A673 (cell line): ENCODE measurements around the gene CLSTN3. TPM values are rescaled to one million over a fixed set of nuclear protein-coding genes. Genes with fewer than 3 reads are reported as not detected.

ENCODE experiments used
- BruUV-seq: library from RNA; stranded (reverse); fragments of 400-500 nt; replicated peaks from 2 replicates; lab custom pipeline; 2021; lab: Mats Ljungman, UMichigan
- CTCF ChIA-PET: fragments of 300-600 bp; sonication (Branson Sonifier 250); formaldehyde crosslinking; loops from one replicate; lab custom pipeline; 2022; ENCODE audit warnings: antibody characterized with exemption; lab: Charles Lee
- POLR2A ChIA-PET: fragments of 300-600 bp; sonication (Branson Sonifier 250); formaldehyde crosslinking; loops from one replicate; lab custom pipeline; 2022; ENCODE audit warnings: antibody characterized with exemption; ENCODE audit not compliant: low non-redundant PET; lab: Charles Lee
- DNase-seq: peaks from one replicate; pipeline ENCODE4 v3.0.0-alpha.2; 2015; ENCODE audit warnings: low spot score
- H3K27ac ChIP-seq: fragments of 200-600 bp; sonication (generic); 2 replicates; pipeline ENCODE4 v1.5.1; 2016; ENCODE audit warnings: mixed run types, low read depth, mild to moderate bottlenecking, mixed read lengths, antibody characterized with exemption, low read length; ENCODE audit not compliant: poor library complexity, severe bottlenecking
- H3K27me3 ChIP-seq: fragments of 200-600 bp; sonication (generic); replicated peaks from 2 replicates; pipeline ENCODE4 v1.6.1; 2017; ENCODE audit warnings: mixed run types, low read depth, mild to moderate bottlenecking, mixed read lengths, antibody characterized with exemption, low read length; ENCODE audit not compliant: insufficient read depth, poor library complexity
- H3K36me3 ChIP-seq: fragments of 200-600 bp; sonication (generic); 2 replicates; pipeline ENCODE4 v1.6.1; 2016; ENCODE audit warnings: mixed run types, mild to moderate bottlenecking, mixed read lengths, antibody characterized with exemption, low read length; ENCODE audit not compliant: insufficient read depth, poor library complexity, severe bottlenecking
- H3K4me1 ChIP-seq: fragments of 200-600 bp; sonication (generic); 2 replicates; pipeline ENCODE4 v1.6.1; 2017; ENCODE audit warnings: mixed run types, mild to moderate bottlenecking, mixed read lengths, antibody characterized with exemption, low read length; ENCODE audit not compliant: insufficient read depth, poor library complexity, severe bottlenecking
- H3K4me3 ChIP-seq: fragments of 200-600 bp; sonication (generic); 2 replicates; pipeline ENCODE4 v1.5.1; 2016; ENCODE audit warnings: low read depth, mixed run types, mild to moderate bottlenecking, mixed read lengths, low read length; ENCODE audit not compliant: poor library complexity, severe bottlenecking
- H3K9me3 ChIP-seq: fragments of 200-600 bp; sonication (generic); 2 replicates; pipeline ENCODE4 v1.6.1; 2016; ENCODE audit warnings: mixed run types, low read depth, mild to moderate bottlenecking, mixed read lengths, antibody characterized with exemption, low read length; ENCODE audit not compliant: poor library complexity, severe bottlenecking
- EZH2 ChIP-seq: fragments of 200-600 bp; sonication (generic); IDR thresholded peaks from 2 replicates; pipeline ENCODE4 v1.6.1; 2017; ENCODE audit warnings: borderline replicate concordance, low read depth, mild to moderate bottlenecking, mixed read lengths, antibody characterized with exemption, low read length; ENCODE audit not compliant: poor library complexity, severe bottlenecking
- intact Hi-C: fragments of 100-400 bp; cut with micrococcal nuclease; formaldehyde crosslinking; loops from one replicate; pipeline ENCODE4 v1.10.0; 2022; ENCODE audit not compliant: unreplicated experiment
- total RNA-seq: library from RNA; stranded (reverse); gene quantifications from 2 replicates; pipeline ENCODE4 v1.2.3, GENCODE V29; 2021
- TF ChIP-seq, protein P1 (sequence below): fragments of 300-800, 200-600 bp; sonication (generic); conservative IDR thresholded peaks from 2 replicates; pipeline ENCODE4 v1.5.1; 2017; ENCODE audit warnings: low read depth, mild to moderate bottlenecking, antibody characterized with exemption, low read length, moderate library complexity, mixed read lengths

Gene CLSTN3
- total RNA-seq, 1 experiment from 2014 or later: 10.7 TPM

- TF ChIP-seq EZH2: no peak
- TF ChIP-seq, protein P1, sequence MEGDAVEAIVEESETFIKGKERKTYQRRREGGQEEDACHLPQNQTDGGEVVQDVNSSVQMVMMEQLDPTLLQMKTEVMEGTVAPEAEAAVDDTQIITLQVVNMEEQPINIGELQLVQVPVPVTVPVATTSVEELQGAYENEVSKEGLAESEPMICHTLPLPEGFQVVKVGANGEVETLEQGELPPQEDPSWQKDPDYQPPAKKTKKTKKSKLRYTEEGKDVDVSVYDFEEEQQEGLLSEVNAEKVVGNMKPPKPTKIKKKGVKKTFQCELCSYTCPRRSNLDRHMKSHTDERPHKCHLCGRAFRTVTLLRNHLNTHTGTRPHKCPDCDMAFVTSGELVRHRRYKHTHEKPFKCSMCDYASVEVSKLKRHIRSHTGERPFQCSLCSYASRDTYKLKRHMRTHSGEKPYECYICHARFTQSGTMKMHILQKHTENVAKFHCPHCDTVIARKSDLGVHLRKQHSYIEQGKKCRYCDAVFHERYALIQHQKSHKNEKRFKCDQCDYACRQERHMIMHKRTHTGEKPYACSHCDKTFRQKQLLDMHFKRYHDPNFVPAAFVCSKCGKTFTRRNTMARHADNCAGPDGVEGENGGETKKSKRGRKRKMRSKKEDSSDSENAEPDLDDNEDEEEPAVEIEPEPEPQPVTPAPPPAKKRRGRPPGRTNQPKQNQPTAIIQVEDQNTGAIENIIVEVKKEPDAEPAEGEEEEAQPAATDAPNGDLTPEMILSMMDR: no peak
- BruUV-seq: no TSS peak
- Histone ChIP-seq H3K4me3 (no peak overlapping the region), H3K27ac (no peak overlapping the region), H3K9me3 (no peaks in the 10 kb centered on the region), H3K4me1 (no peaks in the 10 kb centered on the region), H3K36me3 (peaks cover 20% of the 10 kb centered on the region), H3K27me3 (no peaks in the 10 kb centered on the region)
- ChIA-PET CTCF (no interaction called here), POLR2A (no interaction called here)
- no peak for DNase-seq
- intact Hi-C loops: no loop called here
Observed at GRCh38 chr12:7197841-7198240, 67.7 kb downstream of the CLSTN3 start.

GRCh38 chr12:7203109-7203508 is 72.9 kb downstream of the CLSTN3 start:
- H3K36me3 ChIP-seq: peaks cover 40% of the 10 kb centered on the region
- no peak for DNase-seq
- H3K27me3 ChIP-seq: no peaks in the 10 kb centered on the region
- no TSS peak for BruUV-seq
- H3K9me3 ChIP-seq: no peaks in the 10 kb centered on the region
- no peak overlapping the region for H3K4me3 ChIP-seq
- no peak for TF ChIP-seq EZH2
- TF ChIP-seq, protein P1: no peak
- ChIA-PET POLR2A (no interaction called here), CTCF (no interaction called here)
- intact Hi-C loops: no loop called here
- H3K27ac ChIP-seq: no peak overlapping the region
- no peaks in the 10 kb centered on the region for H3K4me1 ChIP-seq

DNA sequence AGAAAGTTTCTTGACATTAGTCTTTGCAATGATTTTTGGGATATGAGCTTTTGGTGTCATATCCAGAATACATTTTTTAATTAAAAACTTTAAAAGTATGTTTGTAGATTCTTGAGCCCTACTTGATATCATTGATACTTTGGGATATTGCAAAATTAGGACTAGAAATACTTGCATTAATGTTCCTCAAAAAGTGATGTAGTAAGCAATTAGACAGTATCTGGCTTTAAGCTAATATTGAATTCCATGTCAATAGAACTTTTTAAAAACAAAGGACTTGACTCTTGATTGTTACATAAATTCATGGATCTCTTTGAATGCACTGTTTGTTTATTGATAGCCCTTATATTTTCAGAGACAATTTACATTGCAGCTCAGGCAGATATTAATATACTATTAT is 74.9 kb downstream of the CLSTN3 start:
- TF ChIP-seq, protein P1: no peak
- TF ChIP-seq EZH2: no peak
- no peaks in the 10 kb centered on the region for H3K9me3 ChIP-seq
- ChIA-PET POLR2A (no interaction called here), CTCF (no interaction called here)
- H3K27me3 ChIP-seq: no peaks in the 10 kb centered on the region
- no peak overlapping the region for H3K4me3 ChIP-seq
- intact Hi-C loops: no loop called here
- DNase-seq: no peak
- BruUV-seq: no TSS peak
- H3K4me1 ChIP-seq: no peaks in the 10 kb centered on the region
- no peak overlapping the region for H3K27ac ChIP-seq
- peaks cover 53% of the 10 kb centered on the region for H3K36me3 ChIP-seq
